IMR-90 (cell line): ENCODE measurements around the gene FAAH2. TPM values are rescaled to one million over a fixed set of nuclear protein-coding genes. Genes with fewer than 3 reads are reported as not detected.

Experiments
- ATAC-seq: fragments of 200-7000 bp; cut with Tn5 transposase; 2 replicates; pipeline ENCODE4 v1.9.1; 2020; ENCODE audit warnings: low read depth, mild to moderate bottlenecking, moderate library complexity
- BruUV-seq: library from RNA; stranded (reverse); fragments of 400-500 nt; replicated peaks from 2 replicates; lab custom pipeline; 2021; lab: Mats Ljungman, UMichigan
- CTCF ChIA-PET: fragments of 300-600 bp; formaldehyde crosslinking; extraction: SDS; loops from one replicate; lab custom pipeline; 2021; ENCODE audit warnings: antibody characterized with exemption; lab: Yijun Ruan, JAX
- POLR2A ChIA-PET: fragments of 300-600 bp; sonication (Branson Sonifier 250); formaldehyde crosslinking; loops from one replicate; lab custom pipeline; 2022; ENCODE audit warnings: antibody characterized with exemption; ENCODE audit not compliant: unreplicated experiment; lab: Charles Lee
- DNase-seq: peaks from one replicate; pipeline ENCODE4 v3.0.0; 2013
- H2AFZ ChIP-seq: replicated peaks from 2 replicates; pipeline ENCODE3; 2013; ENCODE audit warnings: low read length, mild to moderate bottlenecking; ENCODE audit not compliant: poor library complexity
- H2AK5ac ChIP-seq: 2 replicates; pipeline ENCODE4 v1.6.1; 2013; ENCODE audit warnings: low read depth, low read length, inconsistent platforms
- H2AK9ac ChIP-seq: replicated peaks from 2 replicates; pipeline ENCODE3; 2013; ENCODE audit warnings: mild to moderate bottlenecking, low read depth, low read length, moderate library complexity; ENCODE audit not compliant: poor library complexity
- H2BK120ac ChIP-seq: 2 replicates; pipeline ENCODE4 v1.6.1; 2013; ENCODE audit warnings: low read depth, low read length, inconsistent platforms
- H2BK15ac ChIP-seq: 3 replicates; pipeline ENCODE4 v1.6.1; 2013; ENCODE audit warnings: low read depth, low read length, inconsistent platforms
- H2BK20ac ChIP-seq: 2 replicates; pipeline ENCODE4 v1.6.1; 2013; ENCODE audit warnings: low read depth, mild to moderate bottlenecking, inconsistent platforms, low read length, moderate library complexity
- H2BK5ac ChIP-seq: 2 replicates; pipeline ENCODE4 v1.6.1; 2013; ENCODE audit warnings: mild to moderate bottlenecking, low read depth, low read length, inconsistent platforms; ENCODE audit not compliant: poor library complexity, severe bottlenecking
- H3K14ac ChIP-seq: replicated peaks from 2 replicates; pipeline ENCODE4 v1.6.1; 2013; ENCODE audit warnings: low read depth, low read length, inconsistent platforms
- H3K18ac ChIP-seq: 2 replicates; pipeline ENCODE4 v1.6.1; 2013; ENCODE audit warnings: low read depth, low read length, control low read depth
- H3K23ac ChIP-seq: 2 replicates; pipeline ENCODE4 v1.6.1; 2013; ENCODE audit warnings: low read depth, low read length, inconsistent platforms
- H3K27ac ChIP-seq: 2 replicates; pipeline ENCODE4 v1.5.1; 2013; ENCODE audit warnings: mild to moderate bottlenecking, control low read depth, low read length; ENCODE audit not compliant: insufficient read depth
- H3K27me3 ChIP-seq: 2 replicates; pipeline ENCODE4 v1.6.1; 2013; ENCODE audit warnings: low read length; ENCODE audit not compliant: control insufficient read depth, insufficient read depth
- H3K36me3 ChIP-seq: 2 replicates; pipeline ENCODE4 v1.6.1; 2013; ENCODE audit warnings: low read length, mixed read lengths; ENCODE audit not compliant: control insufficient read depth, insufficient read depth
- H3K4ac ChIP-seq: 2 replicates; pipeline ENCODE4 v1.6.1; 2013; ENCODE audit warnings: low read depth, low read length, inconsistent platforms
- H3K4me1 ChIP-seq: 2 replicates; pipeline ENCODE4 v1.6.1; 2013; ENCODE audit warnings: low read length, mixed read lengths; ENCODE audit not compliant: control insufficient read depth, insufficient read depth
- H3K4me2 ChIP-seq: 2 replicates; pipeline ENCODE4 v1.6.1; 2013; ENCODE audit warnings: low read depth, mild to moderate bottlenecking, control low read depth, low read length, moderate library complexity
- H3K4me3 ChIP-seq: 2 replicates; pipeline ENCODE4 v1.5.1; 2013; ENCODE audit warnings: low read depth, mild to moderate bottlenecking, control low read depth, low read length, moderate library complexity; ENCODE audit not compliant: insufficient read depth
- H3K56ac ChIP-seq: 2 replicates; pipeline ENCODE4 v1.6.1; 2013; ENCODE audit warnings: low read length, inconsistent platforms; ENCODE audit not compliant: insufficient read depth; ENCODE audit errors: extremely low read depth
- H3K79me1 ChIP-seq, 2 experiments: 2 replicates each; pipeline ENCODE4 v1.6.1; 2013; ENCODE audit warnings: low read length in 2 of 2, inconsistent platforms in 1 of 2, low read depth in 1 of 2
- H3K9ac ChIP-seq: 2 replicates; pipeline ENCODE4 v1.6.1; 2013; ENCODE audit warnings: low read depth, low read length, control low read depth
- H3K9me1 ChIP-seq: 2 replicates; pipeline ENCODE4 v1.6.1; 2013; ENCODE audit warnings: low read length, inconsistent platforms; ENCODE audit not compliant: insufficient read depth
- H3K9me3 ChIP-seq: 2 replicates; pipeline ENCODE4 v1.6.1; 2013; ENCODE audit warnings: low read length; ENCODE audit not compliant: control insufficient read depth, insufficient read depth
- H4K20me1 ChIP-seq: 2 replicates; pipeline ENCODE4 v1.6.1; 2013; ENCODE audit warnings: low read length, inconsistent platforms; ENCODE audit not compliant: insufficient read depth
- H4K5ac ChIP-seq: 2 replicates; pipeline ENCODE4 v1.6.1; 2013; ENCODE audit warnings: mild to moderate bottlenecking, low read depth, low read length, control low read depth
- H4K8ac ChIP-seq, 2 experiments: 2 replicates each; pipeline ENCODE4 v1.6.1; 2013; ENCODE audit warnings: low read depth in 2 of 2, low read length in 2 of 2, control low read depth in 1 of 2, inconsistent platforms in 1 of 2
- H4K91ac ChIP-seq: 2 replicates; pipeline ENCODE4 v1.6.1; 2013; ENCODE audit warnings: low read depth, low read length, inconsistent platforms; ENCODE audit not compliant: insufficient read depth
- BHLHE40 ChIP-seq: fragments of 150-350 bp; IDR thresholded peaks from 2 replicates; pipeline ENCODE4 v1.6.1; 2016; ENCODE audit warnings: mild to moderate bottlenecking, low read depth, low read length
- CEBPB ChIP-seq: IDR thresholded peaks from 2 replicates; pipeline ENCODE4 v1.6.1; 2012; ENCODE audit warnings: low read depth, low read length, improper control_type of control experiment
- CHD1 ChIP-seq: IDR thresholded peaks from 2 replicates; pipeline ENCODE4 v1.6.1; 2012; ENCODE audit warnings: low read depth, low read length, improper control_type of control experiment
- FOS ChIP-seq: fragments of 150-350 bp; IDR thresholded peaks from 2 replicates; pipeline ENCODE4 v1.6.1; 2016; ENCODE audit warnings: low read depth, low read length
- MAFK ChIP-seq: IDR thresholded peaks from 2 replicates; pipeline ENCODE4 v1.6.1; 2012; ENCODE audit warnings: low read depth, low read length, improper control_type of control experiment
- MAZ ChIP-seq: IDR thresholded peaks from 2 replicates; pipeline ENCODE4 v1.6.1; 2012; ENCODE audit warnings: low read depth, mild to moderate bottlenecking, low read length, improper control_type of control experiment, moderate library complexity, borderline replicate concordance
- MXI1 ChIP-seq: IDR thresholded peaks from 2 replicates; pipeline ENCODE4 v1.6.1; 2012; ENCODE audit warnings: low read depth, mild to moderate bottlenecking, low read length, moderate library complexity, borderline replicate concordance
- NFE2L2 ChIP-seq: fragments of 150-350 bp; IDR thresholded peaks from 2 replicates; pipeline ENCODE4 v1.6.1; 2016; ENCODE audit warnings: low read depth, mild to moderate bottlenecking, low read length
- POLR2A ChIP-seq: IDR thresholded peaks from 2 replicates; pipeline ENCODE4 v1.6.1; 2012; ENCODE audit warnings: mild to moderate bottlenecking, low read depth, low read length
- RAD21 ChIP-seq: IDR thresholded peaks from 2 replicates; pipeline ENCODE4 v1.6.1; 2012; ENCODE audit warnings: low read length, improper control_type of control experiment
- RCOR1 ChIP-seq: IDR thresholded peaks from 2 replicates; pipeline ENCODE4 v1.6.1; 2012; ENCODE audit warnings: mild to moderate bottlenecking, low read length, improper control_type of control experiment; ENCODE audit not compliant: insufficient replicate concordance
- RFX5 ChIP-seq: IDR thresholded peaks from 2 replicates; pipeline ENCODE4 v1.8.0; 2012; ENCODE audit warnings: low read depth, mild to moderate bottlenecking, low read length, moderate library complexity
- SMC3 ChIP-seq: fragments of 150-350 bp; IDR thresholded peaks from 2 replicates; pipeline ENCODE4 v1.6.1; 2016; ENCODE audit warnings: low read depth, mild to moderate bottlenecking, antibody characterized with exemption, low read length, moderate library complexity
- WGBS, 2 experiments: methylation state at CpG; one replicate each; pipeline versions ENCODE4 v1.1.5 to v1.1.7; 2013; ENCODE audit warnings: missing lambda C conversion rate in 2 of 2; ENCODE audit not compliant: insufficient read length in 1 of 2; ENCODE audit errors: extremely low coverage in 2 of 2; 5-methylcytosine and 5-hydroxymethylcytosine counted together
- dilution Hi-C: fragments of 300-500 bp; cut with HindIII; formaldehyde crosslinking; loops from one replicate; pipeline ENCODE4 v1.14.3; 2018; ENCODE audit warnings: low sequenced_read_pairs; ENCODE audit not compliant: unreplicated experiment
- in situ Hi-C: fragments of 300-500 bp; cut with MboI; formaldehyde crosslinking; loops from 3 replicates; pipeline ENCODE4 v1.14.3; 2019; ENCODE audit warnings: low sequenced_read_pairs, inconsistent platforms, mixed read lengths
- intact Hi-C: fragments of 100-400 bp; cut with micrococcal nuclease; formaldehyde crosslinking; loops from 2 replicates; pipeline ENCODE4 v1.10.0; 2022
- polyA plus RNA-seq, 3 experiments: library from polyadenylated mRNA; depleted of rRNA; stranded (reverse); fragments of >200 nt; gene quantifications; 2 replicates each; pipeline ENCODE4 v1.2.3, GENCODE V29; 2012; ENCODE audit warnings: low replicate concordance in 1 of 3
- total RNA-seq: library from RNA; depleted of rRNA; stranded (reverse); fragments of >200 nt; gene quantifications from 2 replicates; pipeline ENCODE4 v1.2.3, GENCODE V29; 2012
- TF ChIP-seq, protein P1 (sequence below): conservative IDR thresholded peaks from 2 replicates; pipeline ENCODE4 v1.5.1; 2012; ENCODE audit warnings: mild to moderate bottlenecking, low read depth, low read length, improper control_type of control experiment
- TF ChIP-seq, protein P2 (sequence below): fragments of 150-350 bp; IDR thresholded peaks from 2 replicates; pipeline ENCODE4 v1.6.1; 2017; ENCODE audit warnings: mild to moderate bottlenecking, antibody characterized with exemption, low read length, low read depth
- TF ChIP-seq, protein P3 (sequence below): fragments of 150-350 bp; IDR thresholded peaks from 2 replicates; pipeline ENCODE4 v1.6.1; 2016; ENCODE audit warnings: low read depth, mild to moderate bottlenecking, low read length, moderate library complexity, borderline replicate concordance

Gene FAAH2
- total and polyA plus RNA-seq, 2 of the 4 experiments (the other 2 are of a cell fraction), result not detected

DNA sequence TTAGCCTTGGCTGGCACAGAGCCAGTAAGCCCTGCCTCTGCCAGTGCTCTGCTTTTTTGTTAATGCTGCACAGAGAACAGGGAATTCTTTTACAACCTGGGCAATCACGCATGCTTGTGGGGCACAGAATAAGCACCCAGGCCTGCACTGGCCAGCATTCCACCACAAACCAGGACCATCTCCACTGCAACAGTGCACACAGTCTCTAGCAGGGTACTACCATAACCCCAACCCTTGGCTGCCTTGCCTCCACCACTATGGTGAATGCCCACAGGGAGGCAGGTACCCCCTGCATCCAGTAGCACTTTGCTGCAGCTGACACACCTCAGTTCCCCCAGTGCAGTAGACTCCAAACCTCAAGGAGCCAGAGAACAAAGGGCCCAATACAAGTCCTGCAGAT, 19.2 kb upstream of the FAAH2 start:
- no peak overlapping the region for H4K91ac ChIP-seq
- 63% methylated on average over 1 of the region's 1 CpG; no CpG with 5 or more reads in 1 of the 2 experiments for WGBS, 2 experiments
- POLR2A ChIA-PET, result no interaction called here
- H2AK9ac ChIP-seq, result no peak overlapping the region
- H3K4me1 ChIP-seq, result no peaks in the 10 kb centered on the region
- H4K8ac ChIP-seq, result no peak overlapping the region
- dilution Hi-C loops, result no loop called here
- no peak overlapping the region for H3K4me2 ChIP-seq
- H3K9me1 ChIP-seq, result no peaks in the 10 kb centered on the region
- in situ Hi-C loops, result no loop called here
- no peak overlapping the region for H2AK5ac ChIP-seq
- no peak overlapping the region for H2BK5ac ChIP-seq
- H2BK20ac ChIP-seq, result no peak overlapping the region
- ATAC-seq, result no peak
- no peak overlapping the region for H4K5ac ChIP-seq
- no peak overlapping the region for H2BK120ac ChIP-seq
- BruUV-seq, result no TSS peak
- H3K23ac ChIP-seq, result no peak overlapping the region
- no peak overlapping the region for H2AFZ ChIP-seq
- intact Hi-C loops, result no loop called here
- no peak overlapping the region for H3K14ac ChIP-seq
- H3K36me3 ChIP-seq, result no peaks in the 10 kb centered on the region
- no peak overlapping the region for H3K4ac ChIP-seq
- CTCF ChIA-PET, result no interaction called here
- no peaks in the 10 kb centered on the region for H3K79me1 ChIP-seq
- H4K20me1 ChIP-seq, result no peaks in the 10 kb centered on the region
- no peak overlapping the region for H3K27ac ChIP-seq
- no peak overlapping the region for H3K4me3 ChIP-seq
- H3K9ac ChIP-seq, result no peak overlapping the region
- no peaks in the 10 kb centered on the region for H3K27me3 ChIP-seq
- H3K18ac ChIP-seq, result no peak overlapping the region
- peaks cover 15% of the 10 kb centered on the region; the same call in 1 of the 2 replicates for H3K9me3 ChIP-seq
- TF ChIP-seq BHLHE40, result no peak
- no peak for TF ChIP-seq FOS
- no peak for TF ChIP-seq MAZ
- TF ChIP-seq CHD1, result no peak
- no peak for TF ChIP-seq SMC3
- no peak for TF ChIP-seq MXI1
- TF ChIP-seq, protein P1, sequence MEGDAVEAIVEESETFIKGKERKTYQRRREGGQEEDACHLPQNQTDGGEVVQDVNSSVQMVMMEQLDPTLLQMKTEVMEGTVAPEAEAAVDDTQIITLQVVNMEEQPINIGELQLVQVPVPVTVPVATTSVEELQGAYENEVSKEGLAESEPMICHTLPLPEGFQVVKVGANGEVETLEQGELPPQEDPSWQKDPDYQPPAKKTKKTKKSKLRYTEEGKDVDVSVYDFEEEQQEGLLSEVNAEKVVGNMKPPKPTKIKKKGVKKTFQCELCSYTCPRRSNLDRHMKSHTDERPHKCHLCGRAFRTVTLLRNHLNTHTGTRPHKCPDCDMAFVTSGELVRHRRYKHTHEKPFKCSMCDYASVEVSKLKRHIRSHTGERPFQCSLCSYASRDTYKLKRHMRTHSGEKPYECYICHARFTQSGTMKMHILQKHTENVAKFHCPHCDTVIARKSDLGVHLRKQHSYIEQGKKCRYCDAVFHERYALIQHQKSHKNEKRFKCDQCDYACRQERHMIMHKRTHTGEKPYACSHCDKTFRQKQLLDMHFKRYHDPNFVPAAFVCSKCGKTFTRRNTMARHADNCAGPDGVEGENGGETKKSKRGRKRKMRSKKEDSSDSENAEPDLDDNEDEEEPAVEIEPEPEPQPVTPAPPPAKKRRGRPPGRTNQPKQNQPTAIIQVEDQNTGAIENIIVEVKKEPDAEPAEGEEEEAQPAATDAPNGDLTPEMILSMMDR, result no peak
- no peak for TF ChIP-seq RCOR1
- no peak for TF ChIP-seq RAD21
- no peak for TF ChIP-seq CEBPB
- no peak for TF ChIP-seq POLR2A
- TF ChIP-seq RFX5, result no peak
- no peak for TF ChIP-seq NFE2L2
- TF ChIP-seq, protein P2, sequence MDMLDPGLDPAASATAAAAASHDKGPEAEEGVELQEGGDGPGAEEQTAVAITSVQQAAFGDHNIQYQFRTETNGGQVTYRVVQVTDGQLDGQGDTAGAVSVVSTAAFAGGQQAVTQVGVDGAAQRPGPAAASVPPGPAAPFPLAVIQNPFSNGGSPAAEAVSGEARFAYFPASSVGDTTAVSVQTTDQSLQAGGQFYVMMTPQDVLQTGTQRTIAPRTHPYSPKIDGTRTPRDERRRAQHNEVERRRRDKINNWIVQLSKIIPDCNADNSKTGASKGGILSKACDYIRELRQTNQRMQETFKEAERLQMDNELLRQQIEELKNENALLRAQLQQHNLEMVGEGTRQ, result no peak
- TF ChIP-seq, protein P3, sequence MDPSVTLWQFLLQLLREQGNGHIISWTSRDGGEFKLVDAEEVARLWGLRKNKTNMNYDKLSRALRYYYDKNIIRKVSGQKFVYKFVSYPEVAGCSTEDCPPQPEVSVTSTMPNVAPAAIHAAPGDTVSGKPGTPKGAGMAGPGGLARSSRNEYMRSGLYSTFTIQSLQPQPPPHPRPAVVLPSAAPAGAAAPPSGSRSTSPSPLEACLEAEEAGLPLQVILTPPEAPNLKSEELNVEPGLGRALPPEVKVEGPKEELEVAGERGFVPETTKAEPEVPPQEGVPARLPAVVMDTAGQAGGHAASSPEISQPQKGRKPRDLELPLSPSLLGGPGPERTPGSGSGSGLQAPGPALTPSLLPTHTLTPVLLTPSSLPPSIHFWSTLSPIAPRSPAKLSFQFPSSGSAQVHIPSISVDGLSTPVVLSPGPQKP, result no peak
- TF ChIP-seq MAFK, result no peak
- DNase-seq, result no peak
- no peak overlapping the region for H3K56ac ChIP-seq
- H2BK15ac ChIP-seq, result no peak overlapping the region
